Prostate gland (tissue), 2 donors: ENCODE results near the gene MNX1.

ENCODE experiments used
- CTCF ChIP-seq, 4 experiments: fragments of 200-600 bp in 2 of 4; fragments of 450-650 bp in 2 of 4; sonication (generic) in 2 of 4; IDR thresholded peaks; 1 replicate in 3 of 4; 2 replicates in 1 of 4; pipeline ENCODE4 v1.5.1; 2016 to 2019; ENCODE audit warnings: antibody characterized with exemption in 4 of 4, mild to moderate bottlenecking in 2 of 4, moderate library complexity in 2 of 4
- POLR2AphosphoS5 ChIP-seq: sonication (generic); formaldehyde crosslinking; IDR thresholded peaks from one replicate; pipeline ENCODE4 v1.6.1; 2017; ENCODE audit warnings: antibody characterized with exemption

DNA sequence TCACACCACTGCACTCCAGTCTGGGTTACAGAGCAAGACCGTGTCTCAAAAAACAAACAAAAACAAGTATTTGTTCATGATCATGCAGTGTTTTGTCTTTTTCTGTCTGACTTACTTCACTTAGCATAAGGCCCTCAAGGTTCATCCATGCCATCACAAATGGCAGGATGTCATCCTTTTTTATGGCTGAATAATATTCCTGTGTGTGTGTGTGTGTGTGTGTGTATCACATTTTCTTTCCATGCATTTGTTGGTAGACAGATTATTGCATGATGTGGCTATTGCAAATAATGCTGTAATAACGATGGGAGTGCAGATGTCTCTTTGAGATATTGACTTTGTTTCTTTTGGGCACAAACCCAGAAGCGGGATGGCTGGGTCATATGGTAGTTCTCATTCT is 14.3 kb upstream of the MNX1 start:
- TF ChIP-seq CTCF (IDR thresholded peaks at IDR 0.05) (no peak), POLR2AphosphoS5 (no peak)
